ENCODE measurements around the gene SBF1.

DNA sequence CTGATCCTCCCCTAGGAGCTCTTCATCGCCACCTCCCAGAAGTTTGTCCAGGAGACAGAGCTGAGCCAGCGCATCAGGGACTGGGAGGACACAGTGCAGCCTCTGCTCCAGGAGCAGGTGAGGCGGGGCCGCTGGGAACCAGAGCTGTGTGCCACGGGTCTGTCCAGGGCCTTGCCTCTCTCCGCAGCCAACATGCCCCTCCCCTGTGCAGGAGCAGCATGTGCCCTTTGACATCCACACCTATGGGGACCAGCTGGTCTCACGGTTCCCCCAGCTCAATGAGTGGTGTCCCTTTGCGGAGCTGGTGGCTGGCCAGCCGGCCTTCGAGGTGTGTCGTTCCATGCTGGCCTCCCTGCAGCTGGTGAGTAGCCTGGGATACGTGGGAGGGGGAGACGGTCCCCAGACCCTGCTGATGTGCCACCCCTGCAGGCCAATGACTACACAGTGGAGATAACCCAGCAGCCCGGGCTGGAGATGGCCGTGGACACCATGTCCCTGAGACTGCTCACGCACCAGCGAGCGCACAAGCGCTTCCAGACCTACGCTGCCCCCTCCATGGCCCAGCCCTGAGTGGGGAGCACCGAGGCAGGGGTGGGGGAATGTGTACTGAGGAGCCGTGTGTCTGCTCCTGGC lies 48.1 kb upstream of the SBF1 start:
- TF ChIP-seq, protein P1, sequence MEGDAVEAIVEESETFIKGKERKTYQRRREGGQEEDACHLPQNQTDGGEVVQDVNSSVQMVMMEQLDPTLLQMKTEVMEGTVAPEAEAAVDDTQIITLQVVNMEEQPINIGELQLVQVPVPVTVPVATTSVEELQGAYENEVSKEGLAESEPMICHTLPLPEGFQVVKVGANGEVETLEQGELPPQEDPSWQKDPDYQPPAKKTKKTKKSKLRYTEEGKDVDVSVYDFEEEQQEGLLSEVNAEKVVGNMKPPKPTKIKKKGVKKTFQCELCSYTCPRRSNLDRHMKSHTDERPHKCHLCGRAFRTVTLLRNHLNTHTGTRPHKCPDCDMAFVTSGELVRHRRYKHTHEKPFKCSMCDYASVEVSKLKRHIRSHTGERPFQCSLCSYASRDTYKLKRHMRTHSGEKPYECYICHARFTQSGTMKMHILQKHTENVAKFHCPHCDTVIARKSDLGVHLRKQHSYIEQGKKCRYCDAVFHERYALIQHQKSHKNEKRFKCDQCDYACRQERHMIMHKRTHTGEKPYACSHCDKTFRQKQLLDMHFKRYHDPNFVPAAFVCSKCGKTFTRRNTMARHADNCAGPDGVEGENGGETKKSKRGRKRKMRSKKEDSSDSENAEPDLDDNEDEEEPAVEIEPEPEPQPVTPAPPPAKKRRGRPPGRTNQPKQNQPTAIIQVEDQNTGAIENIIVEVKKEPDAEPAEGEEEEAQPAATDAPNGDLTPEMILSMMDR (IDR thresholded peaks at IDR 0.05; ENCODE audit: low read length), result no peak
- no peak for TF ChIP-seq EZH2 (IDR thresholded peaks at IDR 0.05; ENCODE audit: borderline replicate concordance, low read length)
